ENCODE data around the gene CD4.

DNA sequence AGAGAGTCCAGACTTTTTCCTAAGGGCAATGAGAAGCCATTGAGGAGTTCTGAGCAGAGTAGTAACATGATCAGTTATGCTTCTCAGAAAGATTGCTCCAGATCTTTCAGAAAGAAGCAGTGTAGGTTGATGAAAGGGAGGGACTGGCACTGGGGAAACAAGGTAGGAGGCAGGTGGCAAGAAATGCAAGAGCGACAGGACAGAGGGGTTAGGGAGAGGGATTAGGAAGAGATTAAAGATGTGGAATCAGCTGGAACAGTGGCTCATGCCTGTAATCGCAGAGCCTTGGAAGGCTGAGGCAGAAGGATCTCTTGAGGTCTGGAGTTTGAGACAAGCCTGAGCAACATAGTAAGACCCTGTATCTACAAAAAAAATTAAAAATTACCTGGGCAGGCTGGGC, 58.3 kb downstream of the CD4 start:
- TF ChIP-seq CTCF (conservative IDR thresholded peaks at IDR 0.05 in 1 of 2, IDR thresholded peaks at IDR 0.05 in 1 of 2; ENCODE audit: low read depth in 1 of 2, low read length in 2 of 2) (no peak), EZH2 (IDR thresholded peaks at IDR 0.05; ENCODE audit: low read length, missing control alignments) (no peak)

Measured in fibroblast of lung (primary cell).